CD4-positive, alpha-beta T cell (primary cell): ENCODE results near the gene KATNBL1. TPM values are rescaled to one million over a fixed set of nuclear protein-coding genes. Genes with fewer than 3 reads are reported as not detected.

Source experiments
- ATAC-seq: fragments of 200-7000 bp; cut with Tn5 transposase; one replicate; pipeline ENCODE4 v1.10.0; 2022; ENCODE audit warnings: mild to moderate bottlenecking; ENCODE audit not compliant: poor library complexity
- CTCF ChIA-PET: fragments of 350-600 bp; sonication (Branson Sonifier 250); formaldehyde crosslinking; loops from one replicate; lab custom pipeline; 2021; ENCODE audit warnings: antibody characterized with exemption, inconsistent platforms; lab: Charles Lee
- POLR2A ChIA-PET: fragments of 350-600 bp; sonication (Branson Sonifier 250); formaldehyde crosslinking; loops from one replicate; lab custom pipeline; 2021; ENCODE audit warnings: antibody characterized with exemption, inconsistent platforms; lab: Charles Lee
- DNase-seq, 14 experiments: peaks; one replicate each; pipeline ENCODE4 v3.0.0-alpha.2; 2013 to 2020; ENCODE audit warnings: mixed read lengths in 2 of 14
- H3K27ac ChIP-seq, 2 donors: one replicate each; pipeline versions ENCODE4 v1.5.1 to v1.7.0; 2013; ENCODE audit warnings: low read length in 2 of 2, low read depth in 1 of 2, mild to moderate bottlenecking in 1 of 2
- H3K27me3 ChIP-seq, 2 experiments: 1 replicate in 1 of 2; 2 replicates in 1 of 2; pipeline versions ENCODE4 v1.6.1 to v1.7.0; 2013; ENCODE audit warnings: low read length in 2 of 2, control low read depth in 1 of 2, mild to moderate bottlenecking in 1 of 2, moderate library complexity in 1 of 2; ENCODE audit not compliant: insufficient read depth in 2 of 2, control insufficient read depth in 1 of 2
- H3K36me3 ChIP-seq: one replicate; pipeline ENCODE4 v1.6.1; 2013; ENCODE audit warnings: low read length, control low read depth; ENCODE audit not compliant: insufficient read depth
- H3K4me1 ChIP-seq: one replicate; pipeline ENCODE4 v1.6.1; 2013; ENCODE audit warnings: low read length, control low read depth; ENCODE audit not compliant: insufficient read depth
- H3K4me3 ChIP-seq: one replicate; pipeline ENCODE4 v1.5.1; 2013; ENCODE audit warnings: mild to moderate bottlenecking, low read length, moderate library complexity
- H3K9me3 ChIP-seq, 2 experiments: 1 replicate in 1 of 2; 2 replicates in 1 of 2; pipeline versions ENCODE4 v1.6.1 to v1.7.0; 2013; ENCODE audit warnings: low read length in 2 of 2, mild to moderate bottlenecking in 2 of 2, control low read depth in 1 of 2, moderate library complexity in 1 of 2; ENCODE audit not compliant: control insufficient read depth in 1 of 2, insufficient read depth in 1 of 2
- H3K27ac Mint-ChIP-seq: one replicate; pipeline ENCODE4 v1.8.0; 2020; ENCODE audit warnings: mixed read lengths
- H3K27me3 Mint-ChIP-seq: one replicate; pipeline ENCODE4 v1.8.0; 2021; ENCODE audit warnings: mixed read lengths
- H3K36me3 Mint-ChIP-seq: one replicate; pipeline ENCODE4 v1.8.0; 2021; ENCODE audit warnings: low read depth, mixed read lengths
- H3K4me1 Mint-ChIP-seq: one replicate; pipeline ENCODE4 v1.8.0; 2021; ENCODE audit warnings: low read depth, mixed read lengths
- H3K4me3 Mint-ChIP-seq: one replicate; pipeline ENCODE4 v1.8.0; 2020; ENCODE audit warnings: mild to moderate bottlenecking, mixed read lengths
- H3K9me3 Mint-ChIP-seq: one replicate; pipeline ENCODE4 v1.8.0; 2020; ENCODE audit warnings: mixed read lengths
- CTCF ChIP-seq: fragments of 200-600 bp; IDR thresholded peaks from one replicate; pipeline ENCODE4 v1.8.0; 2022; ENCODE audit warnings: antibody characterized with exemption, mild to moderate bottlenecking
- intact Hi-C, 2 experiments: fragments of 100-400 bp; cut with DNase I in 1 of 2; cut with micrococcal nuclease in 1 of 2; formaldehyde crosslinking; loops; one replicate each; pipeline versions ENCODE4 v1.15.1 to v1.9.0; 2023 to 2025; cut with DNase I, micrococcal nuclease
- total RNA-seq, 174 experiments: library from RNA in 2 of 174; stranded (reverse) in 2 of 174; gene quantifications; one replicate each; pipeline ENCODE4 v1.2.3 and lab custom pipeline; 2021 to 2026

KATNBL1 gene
- total RNA-seq, 2 experiments from 2014 or later: 13.0 to 14.6 TPM

- H3K9me3 ChIP-seq: peaks cover 18 to 27% of the 10 kb centered on the region in 2 experiments
- intact Hi-C loops: no loop called here
- H3K4me1 Mint-ChIP-seq: no peaks in the 10 kb centered on the region
- H3K4me3 ChIP-seq: no peak overlapping the region
- no peaks in the 10 kb centered on the region for H3K27me3 Mint-ChIP-seq
- H3K36me3 Mint-ChIP-seq: peaks cover 93% of the 10 kb centered on the region
- DNase-seq (no peak), ATAC-seq (no peak)
- H3K27ac Mint-ChIP-seq: no peak overlapping the region
- no peaks in the 10 kb centered on the region for H3K4me1 ChIP-seq
- TF ChIP-seq CTCF: no peak
- ChIA-PET POLR2A (no interaction called here), CTCF (no interaction called here)
- H3K9me3 Mint-ChIP-seq: peaks cover 17% of the 10 kb centered on the region
- no peak overlapping the region for H3K27ac ChIP-seq
- no peaks in the 10 kb centered on the region for H3K27me3 ChIP-seq
- no peak overlapping the region for H3K4me3 Mint-ChIP-seq
- peaks cover 34% of the 10 kb centered on the region for H3K36me3 ChIP-seq
Observed at GRCh38 chr15:34160735-34161134, 49.2 kb downstream of the KATNBL1 start.

GRCh38 chr15:34158355-34158754 lies 51.5 kb downstream of the KATNBL1 start:
- Mint-ChIP-seq H3K4me3 (no peak overlapping the region), H3K9me3 (peaks cover 22% of the 10 kb centered on the region), H3K27me3 (no peaks in the 10 kb centered on the region), H3K4me1 (no peaks in the 10 kb centered on the region), H3K36me3 (peaks cover 93% of the 10 kb centered on the region), H3K27ac (no peak overlapping the region)
- Histone ChIP-seq H3K27ac (no peak overlapping the region), H3K4me3 (no peak overlapping the region), H3K9me3 (peaks cover 25 to 41% of the 10 kb centered on the region in 2 experiments), H3K36me3 (peaks cover 53% of the 10 kb centered on the region), H3K27me3 (no peaks in the 10 kb centered on the region), H3K4me1 (no peaks in the 10 kb centered on the region)
- intact Hi-C loops: no loop called here
- no peak for TF ChIP-seq CTCF
- CTCF ChIA-PET: no interaction called here
- POLR2A ChIA-PET: no interaction called here
- ATAC-seq: no peak
- DNase-seq: no peak

- Mint-ChIP-seq H3K9me3 (peaks cover 16% of the 10 kb centered on the region), H3K4me1 (no peaks in the 10 kb centered on the region), H3K27ac (no peak overlapping the region), H3K36me3 (peaks cover 90% of the 10 kb centered on the region), H3K27me3 (no peaks in the 10 kb centered on the region), H3K4me3 (no peak overlapping the region)
- peaks cover 12 to 24% of the 10 kb centered on the region in 2 experiments for H3K9me3 ChIP-seq
- H3K27me3 ChIP-seq: no peaks in the 10 kb centered on the region
- H3K36me3 ChIP-seq: peaks cover 48% of the 10 kb centered on the region
- ChIA-PET CTCF (no interaction called here), POLR2A (no interaction called here)
- H3K27ac ChIP-seq: no peak overlapping the region
- H3K4me3 ChIP-seq: no peak overlapping the region
- ATAC-seq (no peak), DNase-seq (no peak)
- TF ChIP-seq CTCF: no peak
- H3K4me1 ChIP-seq: no peaks in the 10 kb centered on the region
- intact Hi-C loops: no loop called here
Observed at GRCh38 chr15:34155859-34156258, 54.0 kb downstream of the KATNBL1 start.
